ENCODE results near the gene FANCD2.

DNA sequence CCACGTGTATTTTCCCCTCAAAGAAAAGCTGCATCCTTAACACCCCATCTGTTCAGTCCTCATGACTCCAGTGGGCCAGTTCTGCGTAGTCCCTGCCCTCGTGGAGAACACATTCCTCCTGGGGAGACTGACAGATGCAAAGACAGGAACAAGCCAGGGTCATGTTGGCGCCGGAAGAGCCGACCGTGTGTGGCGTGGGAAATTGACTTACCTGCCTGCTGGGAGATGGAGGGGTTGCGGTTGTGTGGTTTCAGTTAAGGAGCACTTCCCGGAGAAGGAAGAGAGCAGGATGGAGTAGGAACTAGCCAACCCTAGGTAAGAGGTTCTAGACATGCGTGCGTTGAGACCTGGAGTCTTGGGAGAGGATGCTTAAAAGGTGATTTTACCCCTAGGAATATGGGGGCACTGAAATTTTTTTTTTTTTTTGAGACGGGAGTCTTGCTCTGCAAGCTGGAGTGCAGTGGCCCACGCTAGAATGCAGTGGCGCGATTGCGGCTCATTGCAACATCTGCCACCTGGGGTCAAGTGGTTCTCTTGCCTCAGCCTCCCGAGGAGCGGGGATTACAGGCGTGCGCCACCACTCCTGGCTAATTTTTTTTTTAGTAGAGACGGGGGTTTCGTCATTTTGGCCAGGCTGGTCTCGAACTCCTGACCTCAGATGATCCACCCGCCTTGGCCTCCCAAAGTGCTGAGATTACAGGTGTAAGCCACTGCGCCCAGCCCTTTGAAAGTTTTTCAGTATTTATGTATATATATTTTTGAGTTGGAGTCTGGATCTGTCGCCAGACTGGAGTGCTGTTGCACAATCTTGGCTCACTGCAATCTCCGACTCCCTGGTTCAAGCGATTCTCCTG lies 116.7 kb downstream of the FANCD2 start:
- TF ChIP-seq, protein P1, sequence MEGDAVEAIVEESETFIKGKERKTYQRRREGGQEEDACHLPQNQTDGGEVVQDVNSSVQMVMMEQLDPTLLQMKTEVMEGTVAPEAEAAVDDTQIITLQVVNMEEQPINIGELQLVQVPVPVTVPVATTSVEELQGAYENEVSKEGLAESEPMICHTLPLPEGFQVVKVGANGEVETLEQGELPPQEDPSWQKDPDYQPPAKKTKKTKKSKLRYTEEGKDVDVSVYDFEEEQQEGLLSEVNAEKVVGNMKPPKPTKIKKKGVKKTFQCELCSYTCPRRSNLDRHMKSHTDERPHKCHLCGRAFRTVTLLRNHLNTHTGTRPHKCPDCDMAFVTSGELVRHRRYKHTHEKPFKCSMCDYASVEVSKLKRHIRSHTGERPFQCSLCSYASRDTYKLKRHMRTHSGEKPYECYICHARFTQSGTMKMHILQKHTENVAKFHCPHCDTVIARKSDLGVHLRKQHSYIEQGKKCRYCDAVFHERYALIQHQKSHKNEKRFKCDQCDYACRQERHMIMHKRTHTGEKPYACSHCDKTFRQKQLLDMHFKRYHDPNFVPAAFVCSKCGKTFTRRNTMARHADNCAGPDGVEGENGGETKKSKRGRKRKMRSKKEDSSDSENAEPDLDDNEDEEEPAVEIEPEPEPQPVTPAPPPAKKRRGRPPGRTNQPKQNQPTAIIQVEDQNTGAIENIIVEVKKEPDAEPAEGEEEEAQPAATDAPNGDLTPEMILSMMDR (IDR thresholded peaks at IDR 0.05; ENCODE audit: insufficient read depth, low read length), result no peak
- TF ChIP-seq POLR2AphosphoS5 (IDR thresholded peaks at IDR 0.05; ENCODE audit: low read depth) (no peak), SPI1 (IDR thresholded peaks at IDR 0.05; ENCODE audit: borderline replicate concordance, low read depth) (no peak), GABPA (IDR thresholded peaks at IDR 0.05; ENCODE audit: low read depth) (no peak)
